Trophoblast cell (in vitro differentiated cells and primary cell): ENCODE results near the gene MX1.

Experiments
- DNase-seq, 2 donors: peaks; one replicate each; pipeline ENCODE4 v3.0.0-alpha.2; 2016
- H2AFZ ChIP-seq: 2 replicates; pipeline ENCODE4 v1.6.1; 2013; ENCODE audit warnings: low read length, moderate library complexity, mild to moderate bottlenecking; ENCODE audit not compliant: insufficient read depth, poor library complexity
- H2AK5ac ChIP-seq: 2 replicates; pipeline ENCODE4 v1.6.1; 2013; ENCODE audit warnings: mild to moderate bottlenecking, low read length
- H2BK120ac ChIP-seq: 2 replicates; pipeline ENCODE4 v1.6.1; 2013; ENCODE audit warnings: low read length, mild to moderate bottlenecking, moderate library complexity; ENCODE audit not compliant: insufficient read depth, poor library complexity
- H2BK12ac ChIP-seq: 2 replicates; pipeline ENCODE4 v1.6.1; 2013; ENCODE audit warnings: mild to moderate bottlenecking, low read length, moderate library complexity
- H2BK5ac ChIP-seq: 2 replicates; pipeline ENCODE4 v1.6.1; 2013; ENCODE audit warnings: low read length, low read depth, moderate library complexity, mild to moderate bottlenecking; ENCODE audit not compliant: poor library complexity
- H3K14ac ChIP-seq: 2 replicates; pipeline ENCODE4 v1.6.1; 2013; ENCODE audit warnings: mild to moderate bottlenecking, low read length
- H3K18ac ChIP-seq: 2 replicates; pipeline ENCODE4 v1.6.1; 2013; ENCODE audit warnings: mild to moderate bottlenecking, low read length
- H3K23ac ChIP-seq: 2 replicates; pipeline ENCODE4 v1.6.1; 2013; ENCODE audit warnings: low read length
- H3K27ac ChIP-seq: 2 replicates; pipeline ENCODE4 v1.5.1; 2013; ENCODE audit warnings: low read depth, mild to moderate bottlenecking, inconsistent platforms, low read length, moderate library complexity
- H3K27me3 ChIP-seq: 2 replicates; pipeline ENCODE4 v1.6.1; 2013; ENCODE audit warnings: inconsistent platforms, mild to moderate bottlenecking, low read length, moderate library complexity; ENCODE audit not compliant: insufficient read depth
- H3K36me3 ChIP-seq, 2 experiments: 1 replicate in 1 of 2; 2 replicates in 1 of 2; pipeline ENCODE4 v1.6.1; 2013; ENCODE audit warnings: low read length in 2 of 2, mild to moderate bottlenecking in 2 of 2, moderate library complexity in 1 of 2; ENCODE audit not compliant: insufficient read depth in 2 of 2, control insufficient read depth in 1 of 2
- H3K4ac ChIP-seq: 2 replicates; pipeline ENCODE4 v1.6.1; 2013; ENCODE audit warnings: low read depth, mild to moderate bottlenecking, low read length, moderate library complexity
- H3K4me1 ChIP-seq, 2 experiments: 1 replicate in 1 of 2; 2 replicates in 1 of 2; pipeline ENCODE4 v1.6.1; 2013; ENCODE audit warnings: low read length in 2 of 2, mild to moderate bottlenecking in 2 of 2, moderate library complexity in 1 of 2; ENCODE audit not compliant: insufficient read depth in 2 of 2, control insufficient read depth in 1 of 2
- H3K4me2 ChIP-seq: 2 replicates; pipeline ENCODE4 v1.6.1; 2013; ENCODE audit warnings: inconsistent platforms, mild to moderate bottlenecking, low read length, moderate library complexity
- H3K4me3 ChIP-seq: 2 replicates; pipeline ENCODE4 v1.5.1; 2013; ENCODE audit warnings: mild to moderate bottlenecking, low read depth, low read length, inconsistent platforms
- H3K79me1 ChIP-seq: one replicate; pipeline ENCODE4 v1.6.1; 2013; ENCODE audit warnings: low read length
- H3K79me2 ChIP-seq: 2 replicates; pipeline ENCODE4 v1.6.1; 2013; ENCODE audit warnings: low read length, mild to moderate bottlenecking; ENCODE audit not compliant: control insufficient read depth, insufficient read depth, poor library complexity
- H3K9ac ChIP-seq: 2 replicates; pipeline ENCODE4 v1.6.1; 2013; ENCODE audit warnings: mild to moderate bottlenecking, low read length
- H3K9me3 ChIP-seq: 2 replicates; pipeline ENCODE4 v1.6.1; 2013; ENCODE audit warnings: low read depth, mild to moderate bottlenecking, control low read depth, inconsistent platforms, low read length; ENCODE audit not compliant: insufficient read depth
- H4K12ac ChIP-seq: 2 replicates; pipeline ENCODE4 v1.6.1; 2013; ENCODE audit warnings: low read depth, mild to moderate bottlenecking, low read length, moderate library complexity
- H4K8ac ChIP-seq: 2 replicates; pipeline ENCODE4 v1.6.1; 2013; ENCODE audit warnings: low read depth, mild to moderate bottlenecking, low read length, moderate library complexity
- H4K91ac ChIP-seq: one replicate; pipeline ENCODE4 v1.6.1; 2013; ENCODE audit warnings: low read depth, mild to moderate bottlenecking, low read length, moderate library complexity
- WGBS: extraction: QIAGEN DNeasy Blood & Tissue Kit; methylation state at CpG from one replicate; pipeline ENCODE4 v1.1.7; 2013; ENCODE audit warnings: missing lambda C conversion rate; ENCODE audit not compliant: insufficient read length, insufficient coverage; ENCODE audit errors: extremely low coverage; 5-methylcytosine and 5-hydroxymethylcytosine counted together

The MX1 gene

DNA sequence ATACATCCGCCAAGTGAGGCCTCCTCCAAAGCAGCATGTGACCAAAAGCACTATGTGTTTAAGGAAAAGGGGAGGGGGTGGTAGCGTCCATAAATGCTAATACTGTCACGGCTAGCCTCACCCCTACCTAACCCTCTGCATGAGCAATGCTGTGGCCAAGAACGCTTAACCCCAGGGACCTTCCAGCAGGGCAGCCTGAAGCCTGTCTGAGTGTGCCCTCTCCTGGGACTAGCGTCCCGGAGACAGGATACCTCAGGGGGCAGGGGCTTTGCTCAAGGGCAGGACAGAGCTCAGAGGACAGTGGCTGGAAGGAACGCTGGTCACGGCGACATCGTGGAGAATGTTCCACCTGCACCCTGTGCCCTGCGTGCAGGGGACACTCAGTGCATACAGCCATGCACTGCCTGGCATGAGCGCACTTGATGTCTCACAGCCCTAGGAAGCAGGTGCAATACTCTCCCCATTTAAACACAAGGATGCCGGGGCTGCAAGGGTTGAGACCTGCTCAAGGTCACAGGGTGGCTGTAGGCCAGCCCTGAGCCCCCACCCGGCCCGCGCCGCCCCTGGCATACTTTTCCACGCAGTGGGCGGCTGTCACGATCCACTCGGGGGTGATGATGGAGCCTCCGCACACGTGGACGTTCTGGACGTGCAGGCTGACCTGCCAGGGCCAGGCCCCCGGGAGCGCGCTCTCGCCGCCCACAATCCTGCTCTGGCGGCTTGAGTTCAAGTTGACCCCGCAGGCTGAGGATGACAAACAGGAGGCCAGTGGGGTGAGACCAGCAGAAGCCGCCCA is 46.9 kb downstream of the MX1 start:
- Histone ChIP-seq H3K27me3 (no peaks in the 10 kb centered on the region), H3K9me3 (no peaks in the 10 kb centered on the region), H3K36me3 (no peaks in the 10 kb centered on the region), H3K18ac (no peak overlapping the region), H4K8ac (no peak overlapping the region), H4K91ac (no peak overlapping the region), H2BK5ac (no peak overlapping the region), H2AFZ (no peak overlapping the region), H3K27ac (no peak overlapping the region), H3K4me2 (no peak overlapping the region), H2BK120ac (no peak overlapping the region), H3K4me1 (peaks cover 7% of the 10 kb centered on the region in 2 experiments), H3K23ac (no peak overlapping the region), H3K14ac (no peak overlapping the region), H3K4ac (no peak overlapping the region), H2AK5ac (no peak overlapping the region), H4K12ac (no peak overlapping the region), H3K4me3 (no peak overlapping the region), H3K9ac (no peak overlapping the region), H3K79me2 (no peaks in the 10 kb centered on the region), H2BK12ac (no peak overlapping the region), H3K79me1 (no peaks in the 10 kb centered on the region)
- WGBS, result no CpG with 5 or more reads among the region's 33 CpGs
- DNase-seq, result no peak

DNA sequence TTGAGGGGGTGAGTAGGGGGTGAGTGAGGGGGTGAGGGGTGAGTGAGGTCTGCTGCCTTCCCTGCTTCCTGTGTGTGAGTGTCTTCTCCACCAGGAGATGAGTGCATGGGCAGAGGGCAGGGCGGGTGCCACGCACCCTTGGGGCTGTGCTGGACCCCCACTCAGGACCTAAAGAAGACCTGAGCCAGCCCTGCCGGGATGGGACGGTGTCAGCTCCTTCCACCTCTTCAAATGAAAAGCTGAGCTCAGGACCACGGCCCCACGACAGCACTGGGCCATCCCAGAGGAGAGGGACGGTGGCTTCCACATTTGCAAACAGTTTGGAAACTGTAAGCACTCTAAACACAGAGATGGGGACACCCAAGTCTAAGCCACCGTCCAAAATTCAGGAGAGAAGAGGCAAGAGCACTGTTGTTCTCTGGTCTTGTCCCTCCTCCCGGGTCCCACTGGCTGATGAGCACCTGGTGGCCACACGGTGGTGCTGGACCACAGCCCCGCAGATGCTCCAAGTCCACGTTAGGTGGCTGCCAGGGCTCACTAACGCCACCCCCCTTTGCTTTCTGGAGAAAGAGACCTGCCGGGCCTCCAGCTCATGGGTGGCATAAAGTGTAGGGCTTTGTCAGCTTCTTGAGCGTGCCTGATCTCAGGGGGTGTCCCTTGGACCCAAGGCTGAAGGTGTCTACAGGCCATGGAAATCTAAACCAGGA is 49.8 kb downstream of the MX1 start:
- H3K4me3 ChIP-seq, result no peak overlapping the region
- no peaks in the 10 kb centered on the region for H3K79me2 ChIP-seq
- no CpG with 5 or more reads among the region's 15 CpGs for WGBS
- no peak overlapping the region for H4K12ac ChIP-seq
- no peak overlapping the region for H4K91ac ChIP-seq
- no peak overlapping the region for H2BK5ac ChIP-seq
- no peak overlapping the region for H3K27ac ChIP-seq
- H3K4ac ChIP-seq, result no peak overlapping the region
- no peaks in the 10 kb centered on the region for H3K9me3 ChIP-seq
- no peak overlapping the region for H3K9ac ChIP-seq
- no peaks in the 10 kb centered on the region for H3K79me1 ChIP-seq
- no peak overlapping the region for H2AFZ ChIP-seq
- H3K4me2 ChIP-seq, result no peak overlapping the region
- H3K23ac ChIP-seq, result no peak overlapping the region
- no peak overlapping the region for H3K18ac ChIP-seq
- no peak overlapping the region for H2BK12ac ChIP-seq
- no peaks in the 10 kb centered on the region for H3K27me3 ChIP-seq
- H3K4me1 ChIP-seq, result peaks cover 14 to 15% of the 10 kb centered on the region in 2 experiments
- no peak overlapping the region for H3K14ac ChIP-seq
- no peak overlapping the region for H2BK120ac ChIP-seq
- no peak overlapping the region for H2AK5ac ChIP-seq
- H4K8ac ChIP-seq, result no peak overlapping the region
- DNase-seq, result no peak
- H3K36me3 ChIP-seq, result no peaks in the 10 kb centered on the region

DNA sequence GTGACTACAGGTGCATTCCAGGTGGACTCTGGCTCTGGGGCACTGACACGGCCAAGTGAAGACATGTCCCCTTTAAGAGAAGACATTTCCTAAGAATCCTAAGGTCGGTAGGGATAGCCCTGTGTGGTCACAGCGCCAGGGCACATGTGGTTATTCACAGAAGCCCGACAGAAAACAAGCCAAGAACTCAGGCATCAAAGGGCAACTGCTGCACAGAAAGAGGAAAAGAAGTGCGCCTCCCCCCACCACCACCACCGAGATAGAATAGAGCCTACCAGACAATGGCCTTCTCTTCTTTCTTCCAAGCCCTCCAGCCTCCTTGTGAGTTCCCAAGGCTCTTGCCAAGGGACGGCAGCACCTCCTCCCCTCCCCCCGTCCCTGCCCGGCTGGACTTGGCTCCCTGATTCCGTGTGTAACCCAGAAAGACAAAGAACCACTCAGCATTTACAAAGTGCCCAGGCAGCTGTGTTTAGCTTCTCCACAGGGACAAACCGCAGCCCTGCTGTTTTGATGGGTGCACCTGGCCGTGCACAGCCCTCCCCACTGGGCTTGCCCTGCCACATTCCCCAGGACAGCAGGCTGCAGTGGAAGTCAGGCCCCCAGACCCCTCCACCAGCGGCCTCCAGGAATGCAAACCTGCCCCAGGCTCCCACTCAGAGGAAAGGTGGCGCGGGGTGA is 51.7 kb downstream of the MX1 start:
- H4K8ac ChIP-seq, result no peak overlapping the region
- H3K4me3 ChIP-seq, result no peak overlapping the region
- no peak overlapping the region for H3K27ac ChIP-seq
- WGBS, result no CpG with 5 or more reads among the region's 15 CpGs
- no peak overlapping the region for H3K18ac ChIP-seq
- H3K9me3 ChIP-seq, result no peaks in the 10 kb centered on the region
- H4K12ac ChIP-seq, result no peak overlapping the region
- H3K36me3 ChIP-seq, result no peaks in the 10 kb centered on the region
- H2BK12ac ChIP-seq, result no peak overlapping the region
- no peak overlapping the region for H2AFZ ChIP-seq
- H3K4me1 ChIP-seq, result peaks cover 14 to 15% of the 10 kb centered on the region in 2 experiments
- H3K23ac ChIP-seq, result no peak overlapping the region
- H3K14ac ChIP-seq, result no peak overlapping the region
- H3K9ac ChIP-seq, result no peak overlapping the region
- H3K79me1 ChIP-seq, result no peaks in the 10 kb centered on the region
- H3K79me2 ChIP-seq, result no peaks in the 10 kb centered on the region
- no peak overlapping the region for H2BK5ac ChIP-seq
- no peak overlapping the region for H3K4ac ChIP-seq
- peak overlapping the region; percentile 24 for H3K4me2 ChIP-seq
- H4K91ac ChIP-seq, result no peak overlapping the region
- no peak overlapping the region for H2AK5ac ChIP-seq
- no peaks in the 10 kb centered on the region for H3K27me3 ChIP-seq
- peak; percentile 80 to 81 for DNase-seq
- no peak overlapping the region for H2BK120ac ChIP-seq

DNA sequence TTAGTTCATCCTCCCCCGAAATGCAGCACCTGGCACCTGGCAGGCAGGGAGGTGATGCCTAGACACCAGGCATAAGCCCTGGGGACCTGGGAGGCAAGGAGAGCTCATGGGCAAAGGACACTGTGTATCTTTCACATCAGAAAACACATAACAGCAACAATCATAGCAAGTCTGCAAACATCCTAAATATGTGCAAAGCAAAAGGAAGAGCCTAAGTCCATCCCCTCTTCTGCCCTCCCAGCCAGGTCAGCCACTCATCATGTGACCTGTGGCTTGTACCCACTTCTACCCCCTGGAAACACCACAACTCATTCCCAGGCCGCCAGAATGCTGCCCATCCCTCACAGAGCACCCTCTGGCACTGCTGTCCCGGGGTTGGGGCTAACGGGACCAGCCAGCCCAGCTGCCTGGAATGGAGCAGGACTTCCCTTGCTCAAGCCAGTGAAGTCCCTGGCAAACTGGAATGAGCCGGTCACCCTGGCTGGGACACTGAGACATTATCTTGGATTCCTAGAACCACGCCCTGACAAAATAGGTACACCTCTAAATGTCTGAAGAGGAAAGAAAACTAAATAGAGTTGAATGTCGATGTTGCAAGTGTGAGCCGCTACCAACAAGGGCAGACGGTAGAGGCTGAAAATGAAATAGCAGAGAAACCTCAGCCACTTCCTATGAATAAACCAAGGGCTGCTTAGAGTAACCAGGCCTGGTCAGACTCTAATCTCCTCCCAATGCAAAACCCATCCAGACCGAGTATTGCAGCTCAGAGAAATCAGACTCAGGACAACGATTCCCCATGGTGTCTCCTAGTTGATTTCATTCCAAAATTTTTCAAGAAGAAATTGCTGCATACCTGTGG is 52.5 kb downstream of the MX1 start:
- no peak overlapping the region for H4K8ac ChIP-seq
- no peaks in the 10 kb centered on the region for H3K79me1 ChIP-seq
- no peak overlapping the region for H3K4ac ChIP-seq
- H3K9ac ChIP-seq, result no peak overlapping the region
- H3K79me2 ChIP-seq, result no peaks in the 10 kb centered on the region
- H3K23ac ChIP-seq, result no peak overlapping the region
- no peak overlapping the region for H3K14ac ChIP-seq
- H2BK5ac ChIP-seq, result no peak overlapping the region
- no peak overlapping the region for H2AFZ ChIP-seq
- H2BK12ac ChIP-seq, result no peak overlapping the region
- no peak overlapping the region for H4K12ac ChIP-seq
- peak overlapping the region; percentile 24 for H3K4me2 ChIP-seq
- H2BK120ac ChIP-seq, result no peak overlapping the region
- no peak overlapping the region for H3K4me3 ChIP-seq
- no peaks in the 10 kb centered on the region for H3K36me3 ChIP-seq
- no peak overlapping the region for H3K18ac ChIP-seq
- H4K91ac ChIP-seq, result no peak overlapping the region
- WGBS, result no CpG with 5 or more reads among the region's 11 CpGs
- no peak overlapping the region for H3K27ac ChIP-seq
- peaks cover 14 to 15% of the 10 kb centered on the region in 2 experiments for H3K4me1 ChIP-seq
- H3K9me3 ChIP-seq, result no peaks in the 10 kb centered on the region
- H2AK5ac ChIP-seq, result no peak overlapping the region
- peak; percentile 94 to 97 for DNase-seq
- H3K27me3 ChIP-seq, result no peaks in the 10 kb centered on the region
